SK-N-SH (cell line): ENCODE results near the gene GH2. TPM values are rescaled to one million over a fixed set of nuclear protein-coding genes. Genes with fewer than 3 reads are reported as not detected.
"Not testable (repeated sequence)": the region's sequence is repeated elsewhere in the genome, so short reads cannot be mapped to it uniquely, and the experiment has no call there.

ENCODE experiments used
- CTCF ChIA-PET: fragments of 300-600, 350-600 bp; formaldehyde crosslinking; extraction: SDS; loops from one replicate; lab custom pipeline; 2021; lab: Yijun Ruan, JAX
- POLR2A ChIA-PET: fragments of 350-600 bp; sonication (Branson Sonifier 250); formaldehyde crosslinking; extraction: SDS; loops from one replicate; lab custom pipeline; 2020; ENCODE audit warnings: antibody characterized with exemption, inconsistent platforms; lab: Yijun Ruan, JAX
- DNase-seq: peaks from one replicate; pipeline ENCODE4 v3.0.0; 2012
- H2AFZ ChIP-seq: fragments of 200-600 bp; sonication (generic); 2 replicates; pipeline ENCODE4 v1.8.1; 2016; ENCODE audit warnings: antibody characterized with exemption, mild to moderate bottlenecking, low read depth
- H3F3A ChIP-seq: fragments of 200-600 bp; sonication (generic); replicated peaks from 2 replicates; pipeline ENCODE3; 2016; ENCODE audit warnings: antibody characterized with exemption, mild to moderate bottlenecking; ENCODE audit not compliant: insufficient read depth
- H3K27ac ChIP-seq, 2 experiments: fragments of 200-500 bp in 1 of 2; fragments of 200-600 bp in 1 of 2; sonication (Bioruptor generic) in 1 of 2; sonication (generic), shearing (Covaris generic) in 1 of 2; 2 replicates each; pipeline versions ENCODE4 v1.5.1 to v1.6.1; 2014 to 2016; ENCODE audit warnings: low read depth in 2 of 2, inconsistent platforms in 1 of 2, low read length in 1 of 2, mild to moderate bottlenecking in 1 of 2, mixed read lengths in 1 of 2
- H3K27me3 ChIP-seq: fragments of 200-600 bp; sonication (generic), shearing (Covaris generic); 2 replicates; pipeline ENCODE4 v1.6.1; 2016; ENCODE audit warnings: mixed run types; ENCODE audit not compliant: insufficient read depth
- H3K36me3 ChIP-seq, 2 experiments: fragments of 200-500 bp in 1 of 2; fragments of 200-600 bp in 1 of 2; sonication (Bioruptor generic) in 1 of 2; sonication (generic) in 1 of 2; replicated peaks in 1 of 2; 2 replicates each; pipeline versions ENCODE3 to v1.5.1; 2014 to 2016; ENCODE audit warnings: low read length in 1 of 2, mild to moderate bottlenecking in 1 of 2; ENCODE audit not compliant: insufficient read depth in 2 of 2, control insufficient read depth in 1 of 2
- H3K4me1 ChIP-seq, 2 experiments: fragments of 200-500 bp in 1 of 2; fragments of 200-600 bp in 1 of 2; sonication (Bioruptor generic) in 1 of 2; sonication (generic), shearing (Covaris generic) in 1 of 2; 2 replicates each; pipeline versions ENCODE4 v1.5.1 to v1.6.1; 2014 to 2016; ENCODE audit warnings: low read depth in 1 of 2, low read length in 1 of 2, mixed run types in 1 of 2; ENCODE audit not compliant: insufficient read depth in 2 of 2, control insufficient read depth in 1 of 2
- H3K4me2 ChIP-seq: fragments of 200-600 bp; sonication (generic), shearing (Covaris generic); 2 replicates; pipeline ENCODE4 v1.6.1; 2017; ENCODE audit warnings: mixed run types
- H3K4me3 ChIP-seq, 2 experiments: fragments of 200-500 bp in 1 of 2; fragments of 200-600 bp in 1 of 2; sonication (Bioruptor generic) in 1 of 2; sonication (generic), shearing (Covaris generic) in 1 of 2; 2 replicates each; pipeline versions ENCODE4 v1.5.1 to v1.8.1; 2014 to 2016; ENCODE audit warnings: low read depth in 2 of 2, inconsistent platforms in 1 of 2, low read length in 1 of 2, mild to moderate bottlenecking in 1 of 2, mixed read lengths in 1 of 2, moderate library complexity in 1 of 2
- H3K79me2 ChIP-seq: fragments of 200-600 bp; sonication (generic); 2 replicates; pipeline ENCODE4 v1.8.1; 2017; ENCODE audit warnings: mild to moderate bottlenecking; ENCODE audit not compliant: insufficient read depth
- H3K9ac ChIP-seq: fragments of 200-600 bp; sonication (generic); 2 replicates; pipeline ENCODE4 v1.6.1; 2017; ENCODE audit warnings: mixed run types
- H3K9me2 ChIP-seq: fragments of 200-600 bp; sonication (generic); 2 replicates; pipeline ENCODE4 v1.6.1; 2017; ENCODE audit warnings: mixed run types
- H3K9me3 ChIP-seq: fragments of 200-600 bp; sonication (generic); 2 replicates; pipeline ENCODE4 v1.6.1; 2017; ENCODE audit warnings: mixed run types, mild to moderate bottlenecking, moderate library complexity
- H4K20me1 ChIP-seq: fragments of 200-600 bp; sonication (generic); 2 replicates; pipeline ENCODE4 v1.6.1; 2017; ENCODE audit warnings: mild to moderate bottlenecking, mixed run types; ENCODE audit not compliant: insufficient read depth
- FOSL2 ChIP-seq: IDR thresholded peaks from 2 replicates; pipeline ENCODE4 v1.4.0; 2012; ENCODE audit warnings: low read depth, mild to moderate bottlenecking, moderate library complexity, borderline replicate concordance
- FOXJ3 ChIP-seq: sonication (generic); formaldehyde crosslinking; IDR thresholded peaks from 2 replicates; pipeline ENCODE4 v1.5.1; 2020; ENCODE audit warnings: mild to moderate bottlenecking, missing genetic modification reagents
- RCOR1 ChIP-seq: fragments of 150-350 bp; IDR thresholded peaks from 2 replicates; pipeline ENCODE4 v1.6.1; 2017; ENCODE audit warnings: antibody characterized with exemption, low read length
- TEAD4 ChIP-seq: IDR thresholded peaks from 2 replicates; pipeline ENCODE4 v1.4.0; 2012; ENCODE audit warnings: mild to moderate bottlenecking, borderline replicate concordance; ENCODE audit not compliant: insufficient read depth
- WGBS: methylation state at CpG from one replicate; pipeline ENCODE4 v1.1.6; 2017; ENCODE audit warnings: low lambda C conversion rate; 5-methylcytosine and 5-hydroxymethylcytosine counted together
- polyA plus RNA-seq, 3 experiments: library from polyadenylated mRNA; depleted of rRNA; stranded (reverse); fragments of >200 nt; gene quantifications; 2 replicates each; pipeline ENCODE4 v1.2.3, GENCODE V29; 2012
- TF ChIP-seq, protein P1 (sequence below): fragments of 150-350 bp; IDR thresholded peaks from 2 replicates; pipeline ENCODE4 v1.6.1; 2017; ENCODE audit warnings: antibody characterized with exemption, low read length, low read depth, borderline replicate concordance
- TF ChIP-seq, protein P2 (sequence below): fragments of 150-350 bp; IDR thresholded peaks from 2 replicates; pipeline ENCODE4 v1.6.1; 2016; ENCODE audit warnings: mild to moderate bottlenecking, low read depth, low read length

The GH2 gene
- polyA plus RNA-seq, 1 of the 3 experiments (the other 2 are of a cell fraction) = not detected

DNA sequence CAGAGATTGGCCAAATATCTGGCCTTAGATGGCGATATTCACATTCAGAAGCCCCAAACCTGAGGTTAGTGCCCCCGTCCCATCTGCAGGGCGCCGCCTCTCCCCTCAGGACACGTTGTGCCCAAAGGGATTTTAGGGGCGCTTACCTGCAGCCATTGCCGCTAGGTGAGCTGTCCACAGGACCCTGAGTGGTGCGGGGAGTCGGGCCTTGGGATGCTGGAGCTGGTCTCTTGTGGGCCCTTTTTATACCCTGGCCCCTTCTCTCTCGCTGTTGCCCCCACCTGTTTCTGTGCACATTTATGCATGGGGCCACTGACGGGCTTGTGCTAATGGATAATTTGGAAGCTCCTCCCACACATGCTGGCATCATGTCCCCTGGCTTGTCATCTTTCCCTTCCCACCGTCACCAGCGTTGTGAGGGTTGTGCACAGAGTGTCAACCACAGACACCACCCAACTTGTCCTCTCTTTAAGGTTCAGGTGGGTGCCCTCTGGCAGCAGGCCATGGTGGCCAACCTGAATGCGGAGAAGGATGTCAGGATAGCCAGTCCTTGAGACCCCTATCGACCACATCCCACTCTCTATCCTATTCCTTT, 29.4 kb upstream of the GH2 start, which contains the start of gene CSHL1:
Gene CSHL1, minus strand, starts transcription at position 218 of the 595 bp plus-strand sequence. Its CDS starts 62 bp downstream, at position 156.
- ChIA-PET CTCF (interaction anchor here (0.6 to 4.6 kb wide), 43 partner anchors 9 to 486 kb away, joined by 3 to 88 read pairs (median 7); partner anchors contain the start of genes GH2 and ICAM2), POLR2A (interaction anchor here (0.6 kb wide), 1 partner anchor 371 kb away, joined by 5 read pairs; no protein-coding TSS in a partner anchor)
- peaks cover 38% of the 10 kb centered on the region for H3K27me3 ChIP-seq
- no peak within 1 kb of the TSS for H3K9ac ChIP-seq
- no peaks in the 10 kb centered on the region for H3K9me3 ChIP-seq
- no peaks in the 10 kb centered on the region for H3K9me2 ChIP-seq
- DNase-seq = no peak
- H3K4me2 ChIP-seq = no peak within 1 kb of the TSS
- WGBS = 58% methylated on average over 15 of the region's 15 CpGs
- H2AFZ ChIP-seq = no peak within 1 kb of the TSS
- no peaks in the 10 kb centered on the region; a peak in 1 of 4 replicates for H3K4me1 ChIP-seq
- no peaks in the 10 kb centered on the region for H3K36me3 ChIP-seq
- no peaks in the 10 kb centered on the region for H3F3A ChIP-seq
- TF ChIP-seq RCOR1 = no peak
- H3K27ac ChIP-seq = no peak within 1 kb of the TSS
- H4K20me1 ChIP-seq = no peaks in the 10 kb centered on the region
- H3K79me2 ChIP-seq = no peaks in the 10 kb centered on the region
- H3K4me3 ChIP-seq = no peak within 1 kb of the TSS

DNA sequence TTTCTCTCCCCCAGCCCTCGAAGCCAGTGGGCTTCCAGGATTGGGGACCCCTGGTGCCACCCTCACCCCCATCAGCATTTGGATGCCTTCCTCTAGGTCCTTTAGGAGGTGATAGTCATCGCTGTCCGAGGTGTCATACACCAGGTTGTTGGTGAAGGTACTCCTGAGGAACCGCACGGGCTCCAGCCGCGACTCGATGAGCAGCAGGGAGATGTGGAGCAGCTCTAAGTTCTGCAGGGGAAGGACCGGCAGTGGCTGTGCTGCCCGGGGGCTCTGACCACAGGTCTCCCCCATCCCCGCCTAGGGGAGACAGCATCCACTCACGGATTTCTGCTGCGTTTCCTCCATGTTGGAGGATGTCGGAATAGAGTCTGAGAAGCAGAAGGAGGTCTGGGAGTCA, 28.4 kb upstream of the GH2 start:
- no peaks in the 10 kb centered on the region for H3K79me2 ChIP-seq
- no peaks in the 10 kb centered on the region for H3K9me3 ChIP-seq
- ChIA-PET CTCF (interaction anchor here (0.8 to 4.6 kb wide), 18 partner anchors 10 to 372 kb away, joined by 3 to 88 read pairs (median 14); no protein-coding TSS in a partner anchor), POLR2A (no interaction called here)
- no peak overlapping the region for H2AFZ ChIP-seq
- no peaks in the 10 kb centered on the region for H3F3A ChIP-seq
- no peak overlapping the region for H3K9ac ChIP-seq
- H4K20me1 ChIP-seq = no peaks in the 10 kb centered on the region
- H3K36me3 ChIP-seq = no peaks in the 10 kb centered on the region
- 37% methylated on average over 8 of the region's 14 CpGs for WGBS
- H3K27me3 ChIP-seq = peaks cover 32% of the 10 kb centered on the region
- H3K9me2 ChIP-seq = no peaks in the 10 kb centered on the region
- no peak for DNase-seq
- no peak overlapping the region for H3K4me2 ChIP-seq
- H3K4me3 ChIP-seq = no peak overlapping the region
- TF ChIP-seq, protein P1, sequence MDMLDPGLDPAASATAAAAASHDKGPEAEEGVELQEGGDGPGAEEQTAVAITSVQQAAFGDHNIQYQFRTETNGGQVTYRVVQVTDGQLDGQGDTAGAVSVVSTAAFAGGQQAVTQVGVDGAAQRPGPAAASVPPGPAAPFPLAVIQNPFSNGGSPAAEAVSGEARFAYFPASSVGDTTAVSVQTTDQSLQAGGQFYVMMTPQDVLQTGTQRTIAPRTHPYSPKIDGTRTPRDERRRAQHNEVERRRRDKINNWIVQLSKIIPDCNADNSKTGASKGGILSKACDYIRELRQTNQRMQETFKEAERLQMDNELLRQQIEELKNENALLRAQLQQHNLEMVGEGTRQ = no peak
- TF ChIP-seq TEAD4 (no peak), FOXJ3 (CRISPR knock-in tag) (no peak), FOSL2 (no peak)
- TF ChIP-seq, protein P2, sequence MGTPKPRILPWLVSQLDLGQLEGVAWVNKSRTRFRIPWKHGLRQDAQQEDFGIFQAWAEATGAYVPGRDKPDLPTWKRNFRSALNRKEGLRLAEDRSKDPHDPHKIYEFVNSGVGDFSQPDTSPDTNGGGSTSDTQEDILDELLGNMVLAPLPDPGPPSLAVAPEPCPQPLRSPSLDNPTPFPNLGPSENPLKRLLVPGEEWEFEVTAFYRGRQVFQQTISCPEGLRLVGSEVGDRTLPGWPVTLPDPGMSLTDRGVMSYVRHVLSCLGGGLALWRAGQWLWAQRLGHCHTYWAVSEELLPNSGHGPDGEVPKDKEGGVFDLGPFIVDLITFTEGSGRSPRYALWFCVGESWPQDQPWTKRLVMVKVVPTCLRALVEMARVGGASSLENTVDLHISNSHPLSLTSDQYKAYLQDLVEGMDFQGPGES = no peak
- H3K27ac ChIP-seq = no peak overlapping the region
- no peaks in the 10 kb centered on the region; a peak in 1 of 4 replicates for H3K4me1 ChIP-seq

DNA sequence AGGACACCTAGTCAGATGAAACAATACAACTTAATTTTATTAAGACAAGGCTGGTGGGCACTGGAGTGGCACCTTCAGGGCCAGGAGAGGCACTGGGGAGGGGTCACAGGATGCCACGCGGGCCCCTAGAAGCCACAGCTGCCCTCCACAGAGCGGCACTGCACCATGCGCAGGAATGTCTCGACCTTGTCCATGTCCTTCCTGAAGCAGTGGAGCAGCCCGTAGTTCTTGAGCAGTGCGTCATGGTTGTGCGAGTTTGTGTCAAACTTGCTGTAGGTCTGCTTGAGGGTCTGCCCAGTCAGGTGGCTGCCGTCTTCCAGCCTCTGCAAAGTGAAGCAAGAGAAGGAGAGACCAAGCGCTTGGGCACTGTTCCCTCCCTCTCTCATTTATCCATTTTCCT, 27.8 kb upstream of the GH2 start:
- 80% methylated on average over 9 of the region's 10 CpGs for WGBS
- H3K9me3 ChIP-seq, H3K27ac ChIP-seq, H2AFZ ChIP-seq, H3K9ac ChIP-seq, H3K9me2 ChIP-seq, H3K4me1 ChIP-seq, H3K79me2 ChIP-seq, H4K20me1 ChIP-seq, H3K4me2 ChIP-seq, DNase-seq, H3K36me3 ChIP-seq, H3K4me3 ChIP-seq, POLR2A ChIA-PET, H3F3A ChIP-seq: not testable (repeated sequence)
- CTCF ChIA-PET = interaction anchor here (2.9 to 4.6 kb wide), 5 partner anchors 10 to 224 kb away, joined by 12 to 88 read pairs (median 17); no protein-coding TSS in a partner anchor
- H3K27me3 ChIP-seq = peaks cover 32% of the 10 kb centered on the region
